IMR-90 (cell line): ENCODE data around the gene SRGAP3. TPM values are rescaled to one million over a fixed set of nuclear protein-coding genes. Genes with fewer than 3 reads are reported as not detected.

Experiments
- ATAC-seq: fragments of 200-7000 bp; cut with Tn5 transposase; 2 replicates; pipeline ENCODE4 v1.9.1; 2020; ENCODE audit warnings: low read depth, mild to moderate bottlenecking, moderate library complexity
- BruUV-seq: library from RNA; stranded (reverse); fragments of 400-500 nt; replicated peaks from 2 replicates; lab custom pipeline; 2021; lab: Mats Ljungman, UMichigan
- CTCF ChIA-PET: fragments of 300-600 bp; formaldehyde crosslinking; extraction: SDS; loops from one replicate; lab custom pipeline; 2021; ENCODE audit warnings: antibody characterized with exemption; lab: Yijun Ruan, JAX
- POLR2A ChIA-PET: fragments of 300-600 bp; sonication (Branson Sonifier 250); formaldehyde crosslinking; loops from one replicate; lab custom pipeline; 2022; ENCODE audit warnings: antibody characterized with exemption; ENCODE audit not compliant: unreplicated experiment; lab: Charles Lee
- DNase-seq: peaks from one replicate; pipeline ENCODE4 v3.0.0; 2013
- H2AFZ ChIP-seq: replicated peaks from 2 replicates; pipeline ENCODE3; 2013; ENCODE audit warnings: low read length, mild to moderate bottlenecking; ENCODE audit not compliant: poor library complexity
- H2AK5ac ChIP-seq: 2 replicates; pipeline ENCODE4 v1.6.1; 2013; ENCODE audit warnings: low read depth, low read length, inconsistent platforms
- H2AK9ac ChIP-seq: replicated peaks from 2 replicates; pipeline ENCODE3; 2013; ENCODE audit warnings: mild to moderate bottlenecking, low read depth, low read length, moderate library complexity; ENCODE audit not compliant: poor library complexity
- H2BK120ac ChIP-seq: 2 replicates; pipeline ENCODE4 v1.6.1; 2013; ENCODE audit warnings: low read depth, low read length, inconsistent platforms
- H2BK15ac ChIP-seq: 3 replicates; pipeline ENCODE4 v1.6.1; 2013; ENCODE audit warnings: low read depth, low read length, inconsistent platforms
- H2BK20ac ChIP-seq: 2 replicates; pipeline ENCODE4 v1.6.1; 2013; ENCODE audit warnings: low read depth, mild to moderate bottlenecking, inconsistent platforms, low read length, moderate library complexity
- H2BK5ac ChIP-seq: 2 replicates; pipeline ENCODE4 v1.6.1; 2013; ENCODE audit warnings: mild to moderate bottlenecking, low read depth, low read length, inconsistent platforms; ENCODE audit not compliant: poor library complexity, severe bottlenecking
- H3K14ac ChIP-seq: replicated peaks from 2 replicates; pipeline ENCODE4 v1.6.1; 2013; ENCODE audit warnings: low read depth, low read length, inconsistent platforms
- H3K18ac ChIP-seq: 2 replicates; pipeline ENCODE4 v1.6.1; 2013; ENCODE audit warnings: low read depth, low read length, control low read depth
- H3K23ac ChIP-seq: 2 replicates; pipeline ENCODE4 v1.6.1; 2013; ENCODE audit warnings: low read depth, low read length, inconsistent platforms
- H3K27ac ChIP-seq: 2 replicates; pipeline ENCODE4 v1.5.1; 2013; ENCODE audit warnings: mild to moderate bottlenecking, control low read depth, low read length; ENCODE audit not compliant: insufficient read depth
- H3K27me3 ChIP-seq: 2 replicates; pipeline ENCODE4 v1.6.1; 2013; ENCODE audit warnings: low read length; ENCODE audit not compliant: control insufficient read depth, insufficient read depth
- H3K36me3 ChIP-seq: 2 replicates; pipeline ENCODE4 v1.6.1; 2013; ENCODE audit warnings: low read length, mixed read lengths; ENCODE audit not compliant: control insufficient read depth, insufficient read depth
- H3K4ac ChIP-seq: 2 replicates; pipeline ENCODE4 v1.6.1; 2013; ENCODE audit warnings: low read depth, low read length, inconsistent platforms
- H3K4me1 ChIP-seq: 2 replicates; pipeline ENCODE4 v1.6.1; 2013; ENCODE audit warnings: low read length, mixed read lengths; ENCODE audit not compliant: control insufficient read depth, insufficient read depth
- H3K4me2 ChIP-seq: 2 replicates; pipeline ENCODE4 v1.6.1; 2013; ENCODE audit warnings: low read depth, mild to moderate bottlenecking, control low read depth, low read length, moderate library complexity
- H3K4me3 ChIP-seq: 2 replicates; pipeline ENCODE4 v1.5.1; 2013; ENCODE audit warnings: low read depth, mild to moderate bottlenecking, control low read depth, low read length, moderate library complexity; ENCODE audit not compliant: insufficient read depth
- H3K56ac ChIP-seq: 2 replicates; pipeline ENCODE4 v1.6.1; 2013; ENCODE audit warnings: low read length, inconsistent platforms; ENCODE audit not compliant: insufficient read depth; ENCODE audit errors: extremely low read depth
- H3K79me1 ChIP-seq, 2 experiments: 2 replicates each; pipeline ENCODE4 v1.6.1; 2013; ENCODE audit warnings: low read length in 2 of 2, inconsistent platforms in 1 of 2, low read depth in 1 of 2
- H3K9ac ChIP-seq: 2 replicates; pipeline ENCODE4 v1.6.1; 2013; ENCODE audit warnings: low read depth, low read length, control low read depth
- H3K9me1 ChIP-seq: 2 replicates; pipeline ENCODE4 v1.6.1; 2013; ENCODE audit warnings: low read length, inconsistent platforms; ENCODE audit not compliant: insufficient read depth
- H3K9me3 ChIP-seq: 2 replicates; pipeline ENCODE4 v1.6.1; 2013; ENCODE audit warnings: low read length; ENCODE audit not compliant: control insufficient read depth, insufficient read depth
- H4K20me1 ChIP-seq: 2 replicates; pipeline ENCODE4 v1.6.1; 2013; ENCODE audit warnings: low read length, inconsistent platforms; ENCODE audit not compliant: insufficient read depth
- H4K5ac ChIP-seq: 2 replicates; pipeline ENCODE4 v1.6.1; 2013; ENCODE audit warnings: mild to moderate bottlenecking, low read depth, low read length, control low read depth
- H4K8ac ChIP-seq, 2 experiments: 2 replicates each; pipeline ENCODE4 v1.6.1; 2013; ENCODE audit warnings: low read depth in 2 of 2, low read length in 2 of 2, control low read depth in 1 of 2, inconsistent platforms in 1 of 2
- H4K91ac ChIP-seq: 2 replicates; pipeline ENCODE4 v1.6.1; 2013; ENCODE audit warnings: low read depth, low read length, inconsistent platforms; ENCODE audit not compliant: insufficient read depth
- BHLHE40 ChIP-seq: fragments of 150-350 bp; IDR thresholded peaks from 2 replicates; pipeline ENCODE4 v1.6.1; 2016; ENCODE audit warnings: mild to moderate bottlenecking, low read depth, low read length
- CHD1 ChIP-seq: IDR thresholded peaks from 2 replicates; pipeline ENCODE4 v1.6.1; 2012; ENCODE audit warnings: low read depth, low read length, improper control_type of control experiment
- FOS ChIP-seq: fragments of 150-350 bp; IDR thresholded peaks from 2 replicates; pipeline ENCODE4 v1.6.1; 2016; ENCODE audit warnings: low read depth, low read length
- MAZ ChIP-seq: IDR thresholded peaks from 2 replicates; pipeline ENCODE4 v1.6.1; 2012; ENCODE audit warnings: low read depth, mild to moderate bottlenecking, low read length, improper control_type of control experiment, moderate library complexity, borderline replicate concordance
- MXI1 ChIP-seq: IDR thresholded peaks from 2 replicates; pipeline ENCODE4 v1.6.1; 2012; ENCODE audit warnings: low read depth, mild to moderate bottlenecking, low read length, moderate library complexity, borderline replicate concordance
- NFE2L2 ChIP-seq: fragments of 150-350 bp; IDR thresholded peaks from 2 replicates; pipeline ENCODE4 v1.6.1; 2016; ENCODE audit warnings: low read depth, mild to moderate bottlenecking, low read length
- POLR2A ChIP-seq: IDR thresholded peaks from 2 replicates; pipeline ENCODE4 v1.6.1; 2012; ENCODE audit warnings: mild to moderate bottlenecking, low read depth, low read length
- RAD21 ChIP-seq: IDR thresholded peaks from 2 replicates; pipeline ENCODE4 v1.6.1; 2012; ENCODE audit warnings: low read length, improper control_type of control experiment
- RCOR1 ChIP-seq: IDR thresholded peaks from 2 replicates; pipeline ENCODE4 v1.6.1; 2012; ENCODE audit warnings: mild to moderate bottlenecking, low read length, improper control_type of control experiment; ENCODE audit not compliant: insufficient replicate concordance
- SMC3 ChIP-seq: fragments of 150-350 bp; IDR thresholded peaks from 2 replicates; pipeline ENCODE4 v1.6.1; 2016; ENCODE audit warnings: low read depth, mild to moderate bottlenecking, antibody characterized with exemption, low read length, moderate library complexity
- USF2 ChIP-seq: fragments of 150-350 bp; IDR thresholded peaks from 2 replicates; pipeline ENCODE4 v1.6.1; 2017; ENCODE audit warnings: mild to moderate bottlenecking, antibody characterized with exemption, low read length, low read depth
- WGBS, 2 experiments: methylation state at CpG; one replicate each; pipeline versions ENCODE4 v1.1.5 to v1.1.7; 2013; ENCODE audit warnings: missing lambda C conversion rate in 2 of 2; ENCODE audit not compliant: insufficient read length in 1 of 2; ENCODE audit errors: extremely low coverage in 2 of 2; 5-methylcytosine and 5-hydroxymethylcytosine counted together
- dilution Hi-C: fragments of 300-500 bp; cut with HindIII; formaldehyde crosslinking; loops from one replicate; pipeline ENCODE4 v1.14.3; 2018; ENCODE audit warnings: low sequenced_read_pairs; ENCODE audit not compliant: unreplicated experiment
- in situ Hi-C: fragments of 300-500 bp; cut with MboI; formaldehyde crosslinking; loops from 3 replicates; pipeline ENCODE4 v1.14.3; 2019; ENCODE audit warnings: low sequenced_read_pairs, inconsistent platforms, mixed read lengths
- intact Hi-C: fragments of 100-400 bp; cut with micrococcal nuclease; formaldehyde crosslinking; loops from 2 replicates; pipeline ENCODE4 v1.10.0; 2022
- polyA plus RNA-seq, 3 experiments: library from polyadenylated mRNA; depleted of rRNA; stranded (reverse); fragments of >200 nt; gene quantifications; 2 replicates each; pipeline ENCODE4 v1.2.3, GENCODE V29; 2012; ENCODE audit warnings: low replicate concordance in 1 of 3
- total RNA-seq: library from RNA; depleted of rRNA; stranded (reverse); fragments of >200 nt; gene quantifications from 2 replicates; pipeline ENCODE4 v1.2.3, GENCODE V29; 2012

Gene SRGAP3
- total and polyA plus RNA-seq, 2 of the 4 experiments (the other 2 are of a cell fraction): 0.68 to 1.4 TPM

GRCh38 chr3:9104121-9104520 is 145.3 kb downstream of the SRGAP3 start:
- in situ Hi-C loops: no loop called here

More at GRCh38 chr3:9104121-9104520, 145.3 kb downstream of the SRGAP3 start:
- Histone ChIP-seq H4K20me1 (no peaks in the 10 kb centered on the region), H4K8ac (no peak overlapping the region), H2BK120ac (no peak overlapping the region), H3K9me3 (no peaks in the 10 kb centered on the region), H3K27ac (no peak overlapping the region), H3K36me3 (no peaks in the 10 kb centered on the region), H2BK20ac (no peak overlapping the region), H3K9ac (no peak overlapping the region), H3K4me3 (no peak overlapping the region), H3K27me3 (peaks cover 14% of the 10 kb centered on the region), H2AK5ac (no peak overlapping the region), H3K9me1 (no peaks in the 10 kb centered on the region), H3K23ac (no peak overlapping the region), H3K14ac (no peak overlapping the region), H3K18ac (no peak overlapping the region), H2BK5ac (no peak overlapping the region), H2AK9ac (no peak overlapping the region), H2BK15ac (no peak overlapping the region), H4K5ac (no peak overlapping the region), H3K4me2 (no peak overlapping the region), H2AFZ (no peak overlapping the region), H3K4me1 (no peaks in the 10 kb centered on the region), H4K91ac (no peak overlapping the region), H3K79me1 (no peaks in the 10 kb centered on the region), H3K4ac (no peak overlapping the region), H3K56ac (no peak overlapping the region)
- no peak for DNase-seq
- ATAC-seq: no peak
- no peak for TF ChIP-seq FOS
- TF ChIP-seq BHLHE40: no peak
- TF ChIP-seq POLR2A: no peak
- no peak for TF ChIP-seq CHD1
- TF ChIP-seq MXI1: no peak
- TF ChIP-seq NFE2L2: no peak
- no peak for TF ChIP-seq MAZ
- no peak for TF ChIP-seq RAD21
- no peak for TF ChIP-seq RCOR1
- no peak for TF ChIP-seq USF2
- no peak for TF ChIP-seq SMC3
- dilution Hi-C loops: no loop called here
- CTCF ChIA-PET: no interaction called here
- 100% methylated on average over 1 of the region's 4 CpGs; no CpG with 5 or more reads in 1 of the 2 experiments for WGBS, 2 experiments
- POLR2A ChIA-PET: no interaction called here
- BruUV-seq: no TSS peak
- intact Hi-C loops: no loop called here
